Right lung (tissue), 5 donors: ENCODE data around the gene GFPT1. TPM values are rescaled to one million over a fixed set of nuclear protein-coding genes. Genes with fewer than 3 reads are reported as not detected.
"Not testable (repeated sequence)": the region's sequence is repeated elsewhere in the genome, so short reads cannot be mapped to it uniquely, and the experiment has no call there.

Experiments used
- DNase-seq, 2 donors: peaks; one replicate each; pipeline ENCODE4 v3.0.0-alpha.2; 2013
- polyA plus RNA-seq, 5 donors: library from polyadenylated mRNA; unstranded; fragments of 120-200 nt; gene quantifications; one replicate each; pipeline versions ENCODE4 v1.2.1 to v1.2.3, GENCODE V29; 2013; ENCODE audit warnings: inconsistent platforms in 1 of 5, low replicate concordance in 1 of 5; ENCODE audit not compliant: insufficient read length in 5 of 5, insufficient read depth in 1 of 5

The GFPT1 gene
- polyA plus RNA-seq, 5 donors: 18.8 to 29.9 (median 28.1) TPM

DNA sequence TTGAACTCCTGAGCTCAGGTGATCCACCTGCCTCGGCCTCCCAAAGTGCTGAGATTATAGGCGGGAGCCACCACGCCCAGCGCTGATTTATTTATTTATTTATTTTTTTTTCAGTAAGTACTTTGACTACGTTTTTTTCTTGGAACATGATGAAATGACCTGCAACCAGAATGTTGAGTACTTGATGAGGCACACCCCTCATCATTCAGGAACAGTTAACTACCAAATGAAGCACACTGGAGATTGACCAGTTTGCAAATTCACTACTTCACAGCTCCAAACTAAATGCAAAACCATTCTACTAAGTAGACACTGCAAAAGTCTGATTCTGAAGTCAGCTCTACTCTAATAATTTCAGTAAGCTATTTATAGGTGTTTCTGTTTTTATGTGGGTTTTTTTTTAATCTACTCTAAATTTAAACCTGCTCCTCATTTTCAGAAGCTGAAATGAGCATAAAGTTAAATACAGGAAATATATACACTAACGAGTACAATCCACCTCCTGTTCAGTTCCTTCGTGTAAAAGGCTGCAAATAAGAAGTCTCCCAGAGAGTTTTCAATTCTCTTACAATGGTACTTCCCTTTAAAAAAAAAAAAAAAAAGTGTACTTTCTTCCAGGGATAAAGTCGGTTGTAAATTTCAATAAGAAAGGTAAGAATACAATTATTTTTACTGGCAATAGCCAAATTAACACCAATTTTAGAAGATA lies 1.4 kb downstream of the GFPT1 start:
- DNase-seq: no peak

DNA sequence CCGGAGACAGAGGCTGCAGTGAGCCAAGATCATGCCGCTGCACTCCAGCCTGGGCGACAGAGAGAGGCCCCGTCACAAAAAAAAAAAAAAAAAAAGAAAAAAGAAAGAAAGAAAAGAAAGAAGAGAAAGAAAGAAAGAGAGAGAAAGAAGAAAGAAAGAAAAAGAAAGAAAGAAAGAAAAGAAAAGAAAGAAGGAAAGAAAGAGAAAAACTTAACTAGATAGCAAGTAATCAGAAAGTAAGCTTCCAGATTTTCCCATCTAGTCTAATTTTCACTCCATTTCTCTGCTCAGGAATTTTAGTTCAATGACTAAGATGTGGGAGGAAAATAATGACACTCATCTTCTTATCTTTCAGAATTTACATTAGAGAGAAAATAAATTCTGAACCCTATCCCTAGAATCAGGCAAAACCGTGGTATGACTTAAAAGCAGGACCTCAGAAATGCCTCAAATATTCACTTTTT lies 2.4 kb downstream of the GFPT1 start:
- no peak for DNase-seq

DNA sequence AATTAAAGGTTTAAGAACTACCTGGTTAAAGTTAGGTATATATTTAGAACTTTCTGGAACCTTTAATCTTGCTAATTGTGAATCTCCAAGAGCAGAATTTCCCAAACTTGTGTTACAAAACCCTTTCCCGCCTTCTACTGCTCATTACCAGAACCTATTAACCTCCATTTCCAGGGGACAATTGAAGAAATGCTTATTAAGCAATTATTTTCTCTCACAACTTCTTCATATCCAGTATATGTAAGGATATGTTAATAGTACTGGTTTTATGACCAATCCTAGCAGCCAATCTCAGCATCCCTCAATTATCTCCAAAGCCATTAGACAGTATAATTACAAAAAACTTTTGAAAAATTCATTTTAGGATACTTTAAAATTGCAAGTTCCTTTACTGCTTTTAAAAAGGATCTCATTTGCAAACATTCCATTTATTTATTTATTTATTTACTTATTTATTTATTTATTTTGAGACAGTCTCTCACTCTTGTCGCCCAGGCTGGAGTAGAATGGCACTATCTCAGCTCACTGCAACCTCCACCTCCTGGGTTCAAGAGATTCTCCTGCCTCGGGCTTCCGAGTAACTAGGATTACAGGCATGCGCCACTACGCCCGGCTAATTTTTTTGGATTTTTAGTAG lies 3.7 kb downstream of the GFPT1 start:
- no peak for DNase-seq

DNA sequence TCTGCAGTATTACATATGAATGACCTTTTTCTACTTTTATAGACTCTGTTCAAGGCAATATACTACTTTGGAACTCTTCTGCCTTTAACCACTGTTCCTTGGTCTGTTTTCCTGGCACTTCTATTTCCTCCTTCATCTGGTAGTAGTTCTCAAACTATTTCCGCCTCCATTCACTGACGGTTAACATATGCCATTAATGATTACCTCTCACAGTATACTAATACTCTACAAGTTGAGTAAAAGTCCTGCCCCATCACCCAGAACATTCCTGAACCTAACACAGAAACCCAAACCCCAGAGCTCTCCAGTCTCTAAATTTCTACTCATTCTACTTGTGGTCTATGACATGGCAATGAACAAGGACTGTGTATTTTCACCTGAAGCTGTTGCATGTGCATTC lies 4.5 kb downstream of the GFPT1 start:
- DNase-seq: no peak

DNA sequence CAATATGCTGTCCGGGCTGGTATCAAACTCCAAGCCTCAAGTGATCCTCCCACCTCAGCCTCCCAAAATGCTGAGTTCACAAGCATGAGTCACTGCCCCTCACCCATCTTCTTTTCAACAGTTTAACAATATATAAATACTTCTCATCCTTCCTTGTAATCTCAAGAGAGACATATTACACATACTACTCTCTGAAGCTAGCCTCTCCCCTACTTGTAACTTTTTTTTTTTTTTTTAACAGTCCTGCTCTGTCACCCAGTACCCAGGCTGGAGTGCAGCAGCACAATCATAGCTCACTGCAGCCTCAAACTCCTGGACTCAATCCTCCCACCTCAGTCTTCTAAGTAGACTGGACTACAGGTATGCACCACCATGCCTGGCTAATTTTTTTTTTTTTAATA lies 5.7 kb downstream of the GFPT1 start:
- no peak for DNase-seq

DNA sequence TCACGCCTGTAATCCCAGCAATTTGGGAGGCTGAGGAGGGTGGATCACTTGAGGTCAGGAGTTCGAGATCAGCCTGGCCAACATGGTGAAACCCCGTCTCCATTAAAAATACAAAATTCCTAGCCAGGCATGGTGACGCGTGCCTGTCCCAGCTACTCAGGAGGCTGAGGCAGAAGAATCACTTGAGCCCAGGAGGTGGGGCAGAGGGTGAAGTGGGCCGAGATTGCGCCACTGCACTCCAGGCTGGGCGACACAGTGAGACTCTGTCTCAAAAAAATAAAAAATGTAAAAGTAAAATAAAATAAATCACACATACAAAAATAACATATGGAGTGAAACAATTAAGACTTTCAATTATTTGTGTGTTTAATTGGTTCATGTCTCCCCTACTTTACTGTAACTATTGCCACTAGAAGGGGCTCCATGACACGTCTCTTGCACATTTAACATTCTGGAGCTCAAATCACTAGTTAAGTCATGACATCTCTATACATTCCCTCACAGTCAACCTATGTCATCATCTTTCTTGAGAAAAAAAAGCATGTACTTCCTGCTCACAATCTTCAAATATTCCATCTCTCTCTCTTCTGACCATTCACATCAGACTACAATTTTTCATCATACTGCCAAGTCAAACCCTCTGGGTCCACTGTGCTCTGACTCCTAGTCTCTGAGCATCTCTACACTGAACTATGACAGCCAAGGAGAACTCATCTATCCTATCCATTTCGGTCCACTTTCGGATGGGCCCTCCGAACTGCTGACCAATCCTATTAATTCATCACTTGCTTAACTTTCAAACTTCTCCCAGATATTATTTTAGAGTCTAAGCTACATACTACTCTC lies 6.7 kb downstream of the GFPT1 start:
- no peak for DNase-seq

DNA sequence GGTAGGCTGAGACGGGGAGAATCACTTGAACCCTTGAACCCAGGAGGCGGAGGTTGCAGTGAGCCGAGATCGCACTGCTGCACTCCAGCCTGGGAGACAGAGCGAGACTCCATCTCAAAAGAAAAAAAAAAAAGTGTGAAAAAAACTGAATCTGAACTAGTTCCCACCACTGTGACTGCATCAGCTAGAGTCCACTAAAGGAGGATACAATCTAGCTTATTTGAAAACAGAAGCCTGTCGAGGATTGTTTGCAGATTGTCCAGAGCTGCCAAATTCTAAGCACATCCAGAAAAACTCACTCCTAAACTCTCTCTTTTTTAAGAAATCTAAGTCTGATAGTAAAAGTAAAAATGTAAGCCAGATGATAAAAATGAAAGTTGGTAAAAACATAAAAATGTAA lies 10.6 kb downstream of the GFPT1 start:
- DNase-seq: no peak

DNA sequence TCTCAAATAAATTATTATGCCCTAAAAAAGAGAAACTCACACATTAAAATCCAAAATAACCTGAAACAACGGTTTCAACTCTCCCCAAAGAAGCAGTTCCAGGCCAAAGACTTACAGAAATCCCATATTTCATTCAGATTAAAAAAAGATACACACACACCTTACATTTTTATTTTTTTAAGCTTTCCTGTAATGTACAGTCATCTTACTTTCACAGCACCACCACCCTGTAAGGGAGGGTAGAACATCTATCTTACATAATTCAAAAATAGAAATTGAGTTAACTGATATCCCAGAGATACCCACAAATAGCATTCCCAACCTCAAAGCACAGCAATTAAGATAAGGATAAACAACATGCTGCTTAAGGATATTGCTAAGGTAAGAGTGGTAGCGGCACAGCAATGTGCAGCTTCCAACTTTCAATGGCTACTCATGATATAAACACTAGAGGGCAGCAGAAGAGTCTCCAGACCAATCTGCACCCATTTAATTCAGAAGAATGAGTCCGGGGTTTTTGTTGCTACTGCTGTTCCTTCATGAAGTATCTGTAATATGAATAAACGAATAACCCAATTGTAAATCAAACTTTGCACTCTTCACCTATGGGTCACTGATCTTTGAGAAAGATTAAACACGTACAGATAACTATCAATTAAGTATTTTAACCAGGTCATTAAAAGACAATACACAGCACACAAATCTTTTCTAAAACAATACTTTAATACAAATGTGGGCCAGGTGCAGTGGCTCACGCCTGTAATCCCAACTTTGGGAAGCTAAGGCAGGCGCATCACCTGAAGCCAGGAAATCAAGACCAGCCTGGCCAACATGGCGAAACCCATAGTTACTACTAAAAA lies 11.3 kb downstream of the GFPT1 start:
- no peak for DNase-seq

DNA sequence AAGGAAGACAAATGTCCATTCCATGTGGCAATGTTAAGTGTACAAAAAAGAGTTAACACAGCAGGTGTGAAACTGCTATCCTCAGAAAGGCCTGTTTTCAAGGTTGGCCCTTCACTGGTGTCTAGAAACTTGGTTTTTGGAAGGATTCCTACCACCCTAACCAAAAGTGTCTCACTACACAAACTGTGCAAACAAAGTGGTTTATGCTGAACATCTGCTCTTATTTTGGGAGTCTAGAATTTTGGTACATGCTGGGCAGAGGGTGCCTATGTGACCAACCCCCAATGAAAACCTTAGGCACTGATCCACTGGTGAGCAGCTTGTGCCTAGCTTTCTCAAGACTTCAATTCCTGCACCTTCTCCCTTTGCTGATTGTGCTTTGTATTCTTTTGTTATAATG lies 14.3 kb downstream of the GFPT1 start:
- no peak for DNase-seq

DNA sequence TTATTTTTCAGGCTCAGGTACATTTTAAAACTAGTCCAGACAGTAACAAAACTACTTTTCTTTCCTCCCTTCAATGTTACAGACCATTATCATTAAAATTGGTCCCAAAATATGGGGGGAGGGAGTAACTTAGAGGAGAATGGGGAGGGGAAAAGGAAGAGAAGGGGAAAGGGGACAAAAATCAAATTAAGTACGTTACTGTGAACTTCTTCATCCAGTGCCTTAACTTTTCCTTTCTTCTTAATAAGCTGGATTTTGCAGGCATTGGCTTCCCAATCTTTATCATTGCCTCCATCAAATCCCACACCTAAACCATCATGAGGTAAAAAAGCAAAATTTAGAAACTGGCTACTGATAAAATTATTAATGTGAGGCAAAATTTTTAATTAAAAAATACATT lies 17.2 kb downstream of the GFPT1 start:
- no peak for DNase-seq

DNA sequence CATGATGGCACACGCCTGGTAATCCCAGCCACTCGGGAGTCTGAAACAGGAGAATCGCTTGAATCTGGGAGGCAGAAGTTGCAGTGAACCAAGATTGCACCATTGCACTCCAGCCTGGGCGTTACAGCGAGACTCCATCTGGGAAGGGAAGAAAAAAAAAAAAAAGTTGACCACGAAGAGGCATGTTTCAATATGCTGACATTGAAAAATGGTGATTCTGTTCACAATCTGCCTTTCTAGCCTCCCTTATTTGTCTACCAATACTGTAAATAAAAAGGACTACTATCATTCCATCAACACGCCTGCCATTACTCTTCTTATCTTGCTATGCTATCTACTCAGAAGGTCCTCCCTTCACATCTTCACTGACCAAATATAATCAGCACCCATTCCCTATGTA lies 18.4 kb downstream of the GFPT1 start:
- DNase-seq: no peak

DNA sequence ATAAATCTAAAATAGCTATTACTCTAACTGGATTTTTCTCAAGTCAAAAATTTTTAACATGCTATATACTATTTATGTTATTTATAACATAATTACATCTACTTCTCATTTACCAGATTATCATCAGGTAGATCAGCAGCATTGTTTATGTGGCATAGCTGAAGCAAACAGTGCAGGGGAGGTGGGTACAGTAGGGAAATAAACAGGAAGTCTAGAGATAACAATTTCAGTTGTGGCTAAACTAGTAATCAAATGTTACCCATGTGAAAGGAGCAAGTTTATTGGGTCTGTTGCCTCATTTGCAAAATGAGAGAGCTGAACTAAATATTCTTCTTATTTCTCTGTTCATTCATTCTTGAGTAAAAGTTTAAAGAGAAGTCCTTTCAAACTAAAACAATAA lies 27.7 kb downstream of the GFPT1 start:
- DNase-seq: no peak

DNA sequence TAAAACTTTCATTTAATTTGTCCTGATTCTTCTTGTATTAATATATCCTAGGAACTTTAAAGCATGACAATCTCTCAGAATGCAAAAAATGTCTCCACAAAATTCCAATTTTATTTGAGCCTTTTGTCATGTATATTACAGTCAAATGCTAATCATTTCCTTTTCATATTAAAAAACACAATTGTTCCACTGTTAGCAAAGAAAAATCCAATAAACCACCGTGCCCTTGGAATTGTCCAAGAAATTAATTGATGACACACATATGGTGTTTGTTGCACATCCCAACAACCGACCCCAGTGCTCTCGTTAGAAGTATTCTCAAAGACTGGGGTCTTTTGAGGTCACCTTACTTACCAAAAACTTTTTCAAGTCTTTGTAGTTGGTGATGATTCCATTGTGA lies 28.1 kb downstream of the GFPT1 start:
- DNase-seq: no peak

DNA sequence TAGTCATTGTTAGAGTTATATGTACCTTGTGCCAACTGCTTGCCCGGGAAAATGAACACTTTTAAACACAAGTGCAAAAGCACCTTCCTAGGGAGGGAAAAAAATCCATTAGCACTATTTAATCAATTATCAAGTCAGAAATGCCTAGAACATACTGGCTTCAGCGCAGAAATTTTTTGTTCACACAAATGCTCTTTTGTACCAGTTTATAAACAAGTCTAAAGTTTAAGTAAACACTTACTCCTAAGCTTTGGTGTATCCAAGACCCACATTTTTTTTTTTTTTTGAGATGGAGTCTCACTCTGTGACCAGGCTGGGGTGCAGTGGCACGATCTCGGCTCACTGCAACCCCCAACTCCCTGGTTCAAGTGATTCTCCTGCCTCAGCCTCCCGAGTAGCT lies 30.6 kb downstream of the GFPT1 start:
- no peak for DNase-seq

DNA sequence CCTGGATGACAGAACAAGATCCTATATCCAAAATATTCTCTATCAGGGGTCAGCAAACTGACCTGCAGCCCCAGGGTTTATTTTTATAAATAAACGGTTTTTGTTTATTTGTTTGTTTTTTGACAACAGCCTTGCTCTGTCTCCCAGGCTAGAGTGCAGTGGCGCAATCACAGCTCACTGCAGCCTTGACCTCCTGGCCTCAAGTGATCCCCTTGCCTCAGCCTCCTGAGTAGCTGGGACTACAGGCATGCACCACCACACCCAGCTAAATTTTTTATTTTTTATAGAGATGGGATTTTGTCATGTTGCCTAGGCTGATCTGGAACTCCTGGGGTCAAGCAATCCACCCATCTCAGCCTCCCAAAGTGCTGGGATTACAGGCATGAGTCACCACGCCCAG lies 32.1 kb downstream of the GFPT1 start:
- not testable (repeated sequence) for DNase-seq

DNA sequence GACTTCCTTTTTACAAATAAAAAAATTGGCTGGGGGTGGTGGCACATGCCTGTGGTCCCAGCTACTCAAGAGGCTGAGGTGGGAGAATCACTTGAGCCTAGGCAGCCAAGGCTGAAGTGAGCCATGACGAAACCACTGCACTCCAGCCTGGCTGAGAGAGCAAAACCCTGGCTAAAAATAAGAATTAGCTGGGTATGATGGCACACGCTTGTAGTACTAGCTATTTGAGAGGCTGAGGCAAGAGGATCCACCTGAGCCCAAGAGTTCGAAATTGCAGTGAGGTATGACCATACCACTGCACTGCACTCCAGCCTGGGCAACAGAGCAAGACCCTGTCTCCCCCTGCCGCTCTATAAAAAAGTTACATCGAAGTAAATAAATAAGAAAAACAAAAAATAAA lies 33.7 kb downstream of the GFPT1 start:
- DNase-seq: no peak

DNA sequence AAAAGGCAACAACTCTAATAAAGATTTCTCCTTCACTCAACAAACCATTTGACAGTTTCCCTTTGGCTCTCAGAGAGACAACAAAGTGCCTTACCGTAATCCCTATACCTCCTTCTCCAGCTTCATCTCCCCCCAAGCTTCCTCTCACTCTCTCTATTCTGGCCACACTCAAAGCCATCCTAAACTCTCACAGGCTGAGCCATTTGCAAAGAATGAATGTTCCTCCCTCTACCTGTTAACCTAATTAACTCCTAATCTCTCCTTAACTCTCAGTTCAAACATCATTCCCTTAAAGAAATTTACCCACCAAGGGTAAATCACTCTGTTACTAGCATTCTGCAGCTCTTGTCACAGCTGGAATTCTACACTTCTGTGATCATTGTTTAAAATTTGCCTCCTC lies 38.2 kb downstream of the GFPT1 start:
- DNase-seq: no peak

DNA sequence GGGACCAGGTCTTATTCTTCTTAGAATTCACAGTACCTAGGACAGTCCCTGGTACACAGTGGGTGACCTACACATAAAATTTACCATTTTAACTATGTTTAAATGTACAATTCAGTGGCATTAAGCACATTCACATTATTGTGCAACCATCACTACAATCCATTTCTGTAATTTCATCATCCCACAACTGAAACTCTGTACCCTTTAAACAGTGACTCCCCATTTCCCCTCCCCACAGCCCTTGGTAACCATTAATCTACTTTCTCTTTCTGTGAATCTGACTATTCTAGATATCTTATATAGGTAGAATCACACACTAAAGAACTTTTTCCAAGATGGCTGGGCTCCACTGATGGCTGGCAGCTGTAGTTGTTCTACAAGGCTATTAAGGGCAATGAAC lies 41.6 kb downstream of the GFPT1 start:
- DNase-seq: no peak

DNA sequence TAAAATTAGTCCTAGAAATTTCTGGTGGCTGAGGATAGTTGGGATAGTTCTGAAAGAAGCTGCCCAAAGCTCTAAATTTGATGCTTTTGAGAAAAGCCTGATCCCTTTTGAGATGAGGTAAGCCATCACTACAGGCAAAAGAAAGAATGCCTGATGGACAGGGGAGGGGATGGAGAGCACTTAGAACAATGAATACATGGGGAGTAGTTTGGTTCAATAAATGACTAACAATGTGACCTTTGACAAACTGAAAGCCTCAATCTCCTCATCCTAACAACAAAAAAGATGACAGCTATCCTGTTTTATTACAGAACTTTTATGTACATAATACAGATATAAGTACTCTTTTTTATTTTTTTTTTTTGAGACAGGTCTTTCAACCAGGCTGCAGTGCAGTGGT lies 42.7 kb downstream of the GFPT1 start:
- DNase-seq: no peak

DNA sequence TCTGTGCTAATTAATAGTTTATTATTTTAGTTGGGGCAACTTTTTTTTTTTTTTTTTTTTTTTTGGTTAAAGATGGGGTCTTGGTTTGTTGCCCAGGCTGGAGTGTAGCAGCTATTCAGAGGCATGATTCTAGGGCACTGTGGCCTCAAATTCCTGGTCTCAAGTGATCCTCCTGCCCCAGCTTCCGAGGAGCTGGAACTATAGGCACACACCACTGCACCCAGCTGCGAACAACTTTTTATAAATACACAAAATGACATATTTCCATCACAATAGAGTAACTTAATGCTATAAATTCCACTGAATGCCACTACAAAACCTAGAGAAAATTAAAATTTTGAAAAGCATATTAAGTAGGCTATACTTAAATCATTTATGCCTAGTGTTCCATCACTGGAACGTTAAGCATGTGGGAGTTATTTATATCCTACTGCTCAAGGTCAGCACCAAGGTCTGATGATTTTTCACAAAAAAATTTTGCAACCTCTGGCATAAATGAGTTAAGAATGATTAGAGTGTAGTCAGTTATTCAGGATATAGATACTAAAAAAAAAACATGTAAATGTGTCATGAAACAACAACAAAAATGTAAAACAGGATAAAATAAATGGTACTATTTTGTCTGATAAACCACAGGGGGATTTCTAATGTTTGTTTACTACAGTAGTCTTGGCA lies 46.8 kb downstream of the GFPT1 start:
- no peak for DNase-seq

DNA sequence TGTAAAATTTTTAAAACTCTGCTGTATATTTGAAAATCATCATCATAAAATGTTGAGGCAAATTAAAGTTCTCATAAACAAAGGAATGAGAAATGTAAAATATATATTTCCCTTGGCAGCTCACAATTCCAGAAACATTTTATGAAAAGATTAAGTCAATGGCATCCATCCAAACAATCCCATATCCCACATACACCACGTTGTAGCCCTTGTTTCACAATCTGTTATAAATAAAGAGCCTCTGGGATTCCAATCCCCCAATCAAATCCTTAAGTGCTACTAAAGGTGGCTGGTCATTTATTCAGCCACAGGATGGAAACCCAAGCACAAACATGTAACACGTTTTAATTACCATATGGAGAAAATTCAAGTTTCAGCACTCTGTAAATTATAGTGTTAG lies 51.7 kb downstream of the GFPT1 start:
- DNase-seq: no peak
